ENCODE results near the gene ANO1.

GRCh38 chr11:70210530-70210929 is 132.4 kb downstream of the ANO1 start:
- TF ChIP-seq CTCF (IDR thresholded peaks at IDR 0.05) (no peak), EZH2 (IDR thresholded peaks at IDR 0.05; ENCODE audit: borderline replicate concordance, insufficient read depth, low read depth, low read length, poor library complexity, severe bottlenecking) (no peak)

All from B cell (primary cell).